Activated T-helper 2 cell treated with anti-CD3 and anti-CD28 coated beads, Interferon-gamma antibody, Interleukin-2, Interleukin-4, amounts not matched to agents 10 μg/mL and 5 μg/mL and 100 μg/mL, durations not matched to agents 14 hours and 24 hours and 36 hours (primary cell): Measurements from ENCODE around the gene LAMB4. TPM values are rescaled to one million over a fixed set of nuclear protein-coding genes. Genes with fewer than 3 reads are reported as not detected.

Experiments
- DNase-seq: peaks from one replicate; pipeline ENCODE4 v3.0.0; 2021; ENCODE audit warnings: low spot score
- H3K27ac Mint-ChIP-seq: one replicate; pipeline ENCODE4 v1.8.0; 2021; ENCODE audit warnings: mixed read lengths
- H3K27me3 Mint-ChIP-seq: one replicate; pipeline ENCODE4 v1.8.0; 2021; ENCODE audit warnings: low read depth, mixed read lengths
- H3K36me3 Mint-ChIP-seq: one replicate; pipeline ENCODE4 v1.8.0; 2021; ENCODE audit warnings: low read depth, mixed read lengths
- H3K4me1 Mint-ChIP-seq: one replicate; pipeline ENCODE4 v1.8.0; 2021; ENCODE audit warnings: low read depth, mixed read lengths
- H3K4me3 Mint-ChIP-seq: one replicate; pipeline ENCODE4 v1.8.0; 2021; ENCODE audit warnings: low read depth, mild to moderate bottlenecking, moderate library complexity, mixed read lengths
- H3K9me3 Mint-ChIP-seq: one replicate; pipeline ENCODE4 v1.8.0; 2021; ENCODE audit warnings: mixed read lengths
- intact Hi-C: fragments of 100-400 bp; cut with micrococcal nuclease; formaldehyde crosslinking; loops from one replicate; pipeline ENCODE4 v1.15.1; 2023
- total RNA-seq: library from RNA; stranded (reverse); gene quantifications from 2 replicates; pipeline ENCODE4 v1.2.3, GENCODE V29; 2022

Gene LAMB4
- total RNA-seq, 1 donor from 2014 or later, result not detected

DNA sequence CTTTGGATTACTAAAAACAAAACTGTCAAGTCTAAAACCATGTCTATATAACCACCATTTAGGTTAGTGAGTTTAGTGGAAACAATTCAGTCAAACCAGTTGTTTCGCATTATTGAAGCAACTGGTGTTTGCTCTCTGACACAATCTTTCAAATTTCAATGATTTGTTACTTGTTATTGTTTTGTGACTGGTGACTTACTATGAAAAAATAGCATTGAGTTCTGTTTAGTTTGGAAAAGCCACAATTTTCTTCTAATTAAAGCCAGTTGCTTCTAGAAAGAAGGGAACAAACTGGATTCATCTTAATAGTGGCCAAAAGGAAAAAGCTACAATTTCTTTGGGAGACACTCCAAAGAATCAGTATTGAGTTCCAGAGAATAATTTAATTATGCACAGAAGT, 30.4 kb downstream of the LAMB4 start:
- peaks cover 21% of the 10 kb centered on the region for H3K27me3 Mint-ChIP-seq
- intact Hi-C loops, result no loop called here
- H3K36me3 Mint-ChIP-seq, result no peaks in the 10 kb centered on the region
- DNase-seq, result no peak
- H3K9me3 Mint-ChIP-seq, result no peaks in the 10 kb centered on the region
- H3K4me1 Mint-ChIP-seq, result peaks cover 3% of the 10 kb centered on the region
- H3K27ac Mint-ChIP-seq, result no peak overlapping the region
- no peak overlapping the region for H3K4me3 Mint-ChIP-seq

DNA sequence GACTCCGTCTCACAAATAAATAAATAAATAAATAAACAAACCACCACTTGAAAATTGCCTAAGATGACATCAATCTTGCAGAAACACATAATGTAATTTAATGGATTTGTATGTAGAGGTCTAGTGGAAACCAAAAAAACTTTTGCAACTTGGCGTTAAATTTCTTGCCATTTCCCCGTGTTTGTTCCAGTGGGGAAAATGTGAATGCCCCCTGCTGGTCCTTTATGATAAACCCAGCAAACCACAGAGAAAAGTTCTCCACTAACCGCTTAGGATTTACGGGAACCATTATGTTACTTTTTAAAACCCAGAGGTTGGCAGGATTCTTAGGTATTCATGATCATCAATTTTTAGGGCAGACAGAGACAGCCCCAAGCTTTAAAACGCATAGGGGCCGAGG, 32.5 kb downstream of the LAMB4 start:
- H3K9me3 Mint-ChIP-seq, result no peaks in the 10 kb centered on the region
- no peak overlapping the region for H3K4me3 Mint-ChIP-seq
- peaks cover 3% of the 10 kb centered on the region for H3K4me1 Mint-ChIP-seq
- no peak overlapping the region for H3K27ac Mint-ChIP-seq
- H3K36me3 Mint-ChIP-seq, result no peaks in the 10 kb centered on the region
- peaks cover 21% of the 10 kb centered on the region for H3K27me3 Mint-ChIP-seq
- intact Hi-C loops, result no loop called here
- DNase-seq, result no peak

DNA sequence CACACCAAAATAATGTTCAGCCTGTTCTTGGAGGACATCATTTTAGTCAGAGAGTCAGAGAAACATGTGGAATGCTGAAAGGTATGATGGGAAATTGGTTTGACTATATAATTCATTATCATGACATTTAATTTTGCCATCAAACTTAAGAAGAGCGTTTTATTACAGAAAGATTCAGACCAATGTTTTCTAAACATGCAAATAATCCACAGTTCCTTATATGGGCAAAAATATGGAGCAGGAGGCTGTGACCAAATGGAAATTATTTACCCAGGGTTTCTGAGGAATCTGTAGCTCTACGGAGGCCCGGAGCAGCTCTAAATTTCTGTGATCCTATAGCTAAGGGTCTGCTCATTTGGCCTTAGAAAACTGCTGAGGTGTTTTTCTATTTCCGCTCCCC, 33.2 kb downstream of the LAMB4 start:
- intact Hi-C loops, result no loop called here
- Mint-ChIP-seq H3K4me1 (peaks cover 3% of the 10 kb centered on the region), H3K36me3 (no peaks in the 10 kb centered on the region), H3K27ac (no peak overlapping the region), H3K9me3 (no peaks in the 10 kb centered on the region), H3K4me3 (no peak overlapping the region), H3K27me3 (peaks cover 21% of the 10 kb centered on the region)
- no peak for DNase-seq

DNA sequence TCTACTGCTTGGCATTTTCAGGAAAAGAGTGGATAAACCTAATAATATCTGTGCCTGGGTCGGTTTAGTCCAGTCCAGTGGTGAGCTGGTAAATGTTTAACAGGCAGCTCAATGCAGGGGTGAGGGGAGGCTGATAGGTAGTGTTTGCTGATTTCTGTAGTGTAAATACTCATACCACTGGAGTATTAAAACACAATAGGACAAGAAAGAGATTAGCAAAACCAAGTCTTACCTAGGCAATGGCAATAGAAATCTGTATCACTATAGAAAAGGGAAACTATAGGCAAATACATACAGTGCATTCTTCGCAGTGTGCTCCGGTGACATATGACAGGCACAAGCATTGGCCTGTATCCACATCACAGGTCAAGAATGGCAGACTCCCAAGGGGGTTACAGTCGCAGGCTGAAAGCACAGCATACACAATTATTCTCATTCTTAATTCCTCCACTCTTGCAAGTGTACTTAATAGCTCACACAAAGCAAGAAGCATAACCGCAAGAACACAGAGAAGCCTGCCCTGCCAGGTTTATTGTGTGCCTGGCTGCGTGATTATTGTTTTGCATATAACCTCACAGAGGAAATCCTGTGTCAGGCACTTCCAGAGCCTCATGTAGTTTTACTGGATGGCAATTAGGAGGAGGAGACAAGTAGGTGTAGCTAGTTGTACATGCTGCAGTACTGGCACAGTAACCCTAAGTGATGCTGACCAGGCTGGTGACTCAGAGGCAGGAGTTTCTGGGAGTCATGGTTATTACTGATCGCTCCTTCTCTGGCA, 35.0 kb downstream of the LAMB4 start:
- H3K27me3 Mint-ChIP-seq, result peaks cover 21% of the 10 kb centered on the region
- intact Hi-C loops, result no loop called here
- H3K27ac Mint-ChIP-seq, result no peak overlapping the region
- no peak for DNase-seq
- no peaks in the 10 kb centered on the region for H3K36me3 Mint-ChIP-seq
- peaks cover 3% of the 10 kb centered on the region for H3K4me1 Mint-ChIP-seq
- no peaks in the 10 kb centered on the region for H3K9me3 Mint-ChIP-seq
- no peak overlapping the region for H3K4me3 Mint-ChIP-seq

DNA sequence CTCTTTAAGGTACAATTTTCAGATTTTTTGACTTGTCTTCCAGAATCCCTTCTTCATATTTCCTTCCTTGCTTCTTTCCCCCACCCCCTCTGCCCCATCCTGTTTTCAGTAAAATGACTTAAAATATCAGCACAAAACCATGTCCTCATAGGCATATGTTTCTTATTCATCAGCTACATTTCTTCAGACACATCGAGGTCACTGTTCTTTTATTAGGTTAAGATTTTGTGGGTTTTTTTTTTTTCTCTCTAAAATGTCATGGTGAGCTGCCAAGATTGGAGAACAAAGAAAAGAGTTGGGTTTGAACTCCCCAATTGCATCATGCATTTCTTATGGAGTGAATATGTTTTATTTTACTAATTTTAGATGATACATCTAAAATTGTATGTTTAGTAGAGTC, 35.8 kb downstream of the LAMB4 start:
- Mint-ChIP-seq H3K4me3 (no peak overlapping the region), H3K27me3 (peaks cover 16% of the 10 kb centered on the region), H3K27ac (no peak overlapping the region), H3K4me1 (no peaks in the 10 kb centered on the region), H3K36me3 (no peaks in the 10 kb centered on the region), H3K9me3 (no peaks in the 10 kb centered on the region)
- intact Hi-C loops, result no loop called here
- no peak for DNase-seq

DNA sequence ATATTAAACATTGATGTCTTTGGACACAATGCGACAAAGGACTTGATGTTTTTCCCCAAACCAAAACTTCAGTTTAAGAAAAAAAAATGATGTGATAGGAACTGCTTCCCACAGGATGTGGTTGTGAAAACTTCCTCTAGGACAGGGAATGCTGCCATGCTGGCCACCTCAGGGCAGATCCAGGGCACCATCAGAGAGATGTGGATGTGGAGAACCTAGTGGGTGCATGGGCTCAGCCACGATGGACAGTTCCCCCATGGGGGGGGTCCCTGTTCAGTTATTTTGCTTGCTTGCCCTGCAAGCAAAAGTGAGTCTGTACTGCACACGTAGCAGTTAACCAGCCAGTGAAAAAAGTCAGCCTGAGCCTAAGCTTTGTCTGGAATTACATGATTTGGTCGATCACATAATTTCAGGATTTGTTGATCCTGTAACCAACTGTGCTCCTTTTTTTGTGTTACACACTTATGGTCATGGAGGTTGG, 36.3 kb downstream of the LAMB4 start:
- intact Hi-C loops, result no loop called here
- no peak overlapping the region for H3K4me3 Mint-ChIP-seq
- DNase-seq, result no peak
- no peaks in the 10 kb centered on the region for H3K9me3 Mint-ChIP-seq
- peaks cover 12% of the 10 kb centered on the region for H3K27me3 Mint-ChIP-seq
- no peaks in the 10 kb centered on the region for H3K4me1 Mint-ChIP-seq
- H3K27ac Mint-ChIP-seq, result no peak overlapping the region
- no peaks in the 10 kb centered on the region for H3K36me3 Mint-ChIP-seq

DNA sequence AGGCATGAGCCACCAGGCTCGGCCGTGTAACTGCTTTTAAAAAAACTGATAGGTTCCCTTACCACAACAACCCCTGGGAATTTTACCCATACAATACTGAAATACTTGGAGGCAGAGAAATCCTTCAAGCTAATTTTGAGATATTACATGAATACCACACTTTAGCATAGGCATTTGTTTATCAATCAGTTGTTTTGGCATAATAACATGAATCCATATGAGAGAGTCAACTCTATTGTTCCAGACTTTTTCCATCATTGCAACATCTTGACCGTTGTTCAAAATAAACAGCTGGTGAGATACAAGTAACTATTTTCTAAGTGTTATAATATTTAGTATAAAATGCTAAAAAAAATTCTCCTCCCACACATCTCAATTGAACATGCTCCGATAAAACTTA, 36.8 kb downstream of the LAMB4 start:
- no peaks in the 10 kb centered on the region for H3K9me3 Mint-ChIP-seq
- DNase-seq, result no peak
- no peak overlapping the region for H3K4me3 Mint-ChIP-seq
- intact Hi-C loops, result no loop called here
- H3K4me1 Mint-ChIP-seq, result no peaks in the 10 kb centered on the region
- no peaks in the 10 kb centered on the region for H3K36me3 Mint-ChIP-seq
- peaks cover 12% of the 10 kb centered on the region for H3K27me3 Mint-ChIP-seq
- no peak overlapping the region for H3K27ac Mint-ChIP-seq

DNA sequence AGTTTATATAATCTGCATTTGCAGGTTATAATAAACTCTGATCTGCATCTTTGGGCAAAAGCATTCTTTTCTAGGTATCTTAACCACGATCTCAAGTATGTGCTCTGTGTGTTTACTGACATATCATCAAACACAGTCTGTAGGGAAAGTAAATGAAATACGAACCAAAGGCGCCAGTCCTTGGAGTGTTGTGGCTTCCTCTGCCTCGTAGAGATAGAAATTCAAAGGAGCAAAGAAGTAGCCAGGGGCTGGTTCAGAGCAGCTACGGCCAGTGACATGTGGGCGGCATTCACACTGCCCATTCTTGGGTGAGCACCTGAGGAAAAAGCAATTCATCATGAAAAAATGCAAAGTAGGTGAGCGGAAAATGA, 38.7 kb downstream of the LAMB4 start:
- Mint-ChIP-seq H3K36me3 (no peaks in the 10 kb centered on the region), H3K4me3 (no peak overlapping the region), H3K27ac (no peak overlapping the region), H3K9me3 (no peaks in the 10 kb centered on the region), H3K27me3 (peaks cover 12% of the 10 kb centered on the region), H3K4me1 (no peaks in the 10 kb centered on the region)
- intact Hi-C loops, result no loop called here
- DNase-seq, result no peak

DNA sequence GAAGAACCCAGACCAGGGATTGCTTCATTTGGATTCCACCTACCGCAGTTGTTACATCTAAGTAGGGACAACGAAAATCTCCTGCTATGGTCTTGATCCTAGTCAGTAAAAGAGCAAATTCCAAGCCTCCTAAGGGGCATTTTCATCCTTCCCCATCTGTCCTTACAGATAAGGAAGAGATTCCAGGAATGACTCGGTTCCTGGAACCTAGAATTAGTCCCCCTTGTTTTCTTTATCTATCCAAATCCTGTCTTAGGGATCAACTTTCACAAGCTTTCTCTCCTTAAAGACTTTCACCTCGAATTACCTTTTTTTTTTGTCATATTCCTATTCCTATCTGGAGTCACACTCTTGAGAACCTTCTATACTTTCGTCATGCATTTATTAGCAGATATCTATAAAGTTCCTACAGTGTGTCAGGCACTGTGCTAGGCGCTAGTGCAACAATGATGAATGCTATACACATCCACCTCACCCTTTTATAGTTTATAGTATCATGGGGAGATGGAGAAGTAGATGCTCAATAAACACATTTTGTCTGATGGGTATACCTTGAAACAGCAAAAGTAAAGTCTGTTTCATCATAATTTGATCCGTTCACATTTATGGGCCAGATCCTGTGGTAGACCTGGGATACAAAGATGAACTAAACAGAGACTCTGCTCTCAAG, 39.2 kb downstream of the LAMB4 start:
- intact Hi-C loops, result no loop called here
- Mint-ChIP-seq H3K4me3 (no peak overlapping the region), H3K36me3 (no peaks in the 10 kb centered on the region), H3K4me1 (no peaks in the 10 kb centered on the region), H3K27me3 (peaks cover 9% of the 10 kb centered on the region), H3K9me3 (no peaks in the 10 kb centered on the region), H3K27ac (no peak overlapping the region)
- no peak for DNase-seq

DNA sequence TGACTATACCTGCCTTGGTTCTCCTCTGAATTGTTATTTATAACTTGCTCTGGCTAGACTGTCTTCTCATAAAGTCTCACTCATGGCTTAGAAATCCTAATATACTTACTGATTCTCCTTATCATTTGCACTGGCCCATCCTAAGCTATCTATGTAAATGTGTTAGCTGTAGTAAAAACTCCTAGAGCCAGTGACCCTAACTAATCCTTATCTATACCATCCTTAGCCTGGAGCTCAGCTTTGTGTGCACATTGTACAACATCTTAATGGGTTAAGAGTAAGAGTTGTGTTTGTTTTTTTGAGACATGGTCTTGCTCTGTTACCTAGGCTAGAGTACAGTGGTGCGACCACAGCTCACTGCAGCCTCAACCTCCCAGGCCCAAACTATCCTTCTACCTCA, 40.8 kb downstream of the LAMB4 start:
- H3K27me3 Mint-ChIP-seq, result peaks cover 3% of the 10 kb centered on the region
- H3K4me1 Mint-ChIP-seq, result no peaks in the 10 kb centered on the region
- H3K4me3 Mint-ChIP-seq, result no peak overlapping the region
- intact Hi-C loops, result no loop called here
- H3K9me3 Mint-ChIP-seq, result no peaks in the 10 kb centered on the region
- no peaks in the 10 kb centered on the region for H3K36me3 Mint-ChIP-seq
- H3K27ac Mint-ChIP-seq, result no peak overlapping the region
- DNase-seq, result no peak

DNA sequence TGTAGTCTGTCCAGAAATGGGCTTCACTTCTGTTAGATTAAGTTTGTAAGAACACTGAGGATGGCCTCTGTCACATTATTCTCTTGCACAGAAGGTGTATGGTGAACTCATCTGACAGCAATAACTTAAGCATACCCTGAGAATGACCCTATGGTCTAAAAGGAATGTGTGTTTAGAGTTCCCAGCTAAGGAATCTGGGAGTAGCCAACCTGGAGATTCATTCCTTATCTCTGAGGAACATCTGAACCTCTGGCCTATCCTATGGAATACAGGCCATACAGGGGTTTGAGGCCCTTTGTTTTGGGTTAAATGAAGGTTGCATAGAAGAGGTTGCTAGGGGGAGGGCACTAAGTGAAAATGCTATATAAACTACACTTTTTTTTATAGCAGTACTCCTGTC, 41.4 kb downstream of the LAMB4 start:
- Mint-ChIP-seq H3K36me3 (no peaks in the 10 kb centered on the region), H3K9me3 (no peaks in the 10 kb centered on the region)

DNA sequence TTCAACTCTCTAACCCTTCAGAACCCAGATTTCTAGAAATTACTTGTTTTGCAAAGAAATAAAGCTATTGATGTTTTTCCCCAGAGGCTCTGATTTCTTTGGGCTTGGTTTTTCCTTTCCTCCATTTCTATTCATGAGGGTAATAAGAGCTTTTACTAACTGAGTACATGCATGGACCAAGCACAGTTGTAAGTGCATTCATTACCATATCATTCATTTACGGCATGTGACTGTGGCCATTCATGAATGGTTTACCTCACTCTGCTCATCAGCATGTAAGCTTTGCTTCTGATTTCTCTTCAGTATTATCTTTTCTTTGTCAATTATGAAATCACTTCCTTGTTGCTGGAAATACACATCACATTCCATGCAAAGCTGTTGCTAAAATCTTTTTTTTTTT, 42.4 kb downstream of the LAMB4 start:
- no peaks in the 10 kb centered on the region for H3K4me1 Mint-ChIP-seq
- H3K9me3 Mint-ChIP-seq, result no peaks in the 10 kb centered on the region
- no peak for DNase-seq
- H3K27ac Mint-ChIP-seq, result no peak overlapping the region
- no peaks in the 10 kb centered on the region for H3K36me3 Mint-ChIP-seq
- intact Hi-C loops, result no loop called here
- H3K4me3 Mint-ChIP-seq, result no peak overlapping the region
- H3K27me3 Mint-ChIP-seq, result peaks cover 3% of the 10 kb centered on the region

More for the DNA sequence above, 41.4 kb downstream of the LAMB4 start:
- H3K27ac Mint-ChIP-seq, result no peak overlapping the region
- H3K27me3 Mint-ChIP-seq, result peaks cover 3% of the 10 kb centered on the region
- no peak overlapping the region for H3K4me3 Mint-ChIP-seq
- intact Hi-C loops, result no loop called here
- no peak for DNase-seq
- no peaks in the 10 kb centered on the region for H3K4me1 Mint-ChIP-seq

DNA sequence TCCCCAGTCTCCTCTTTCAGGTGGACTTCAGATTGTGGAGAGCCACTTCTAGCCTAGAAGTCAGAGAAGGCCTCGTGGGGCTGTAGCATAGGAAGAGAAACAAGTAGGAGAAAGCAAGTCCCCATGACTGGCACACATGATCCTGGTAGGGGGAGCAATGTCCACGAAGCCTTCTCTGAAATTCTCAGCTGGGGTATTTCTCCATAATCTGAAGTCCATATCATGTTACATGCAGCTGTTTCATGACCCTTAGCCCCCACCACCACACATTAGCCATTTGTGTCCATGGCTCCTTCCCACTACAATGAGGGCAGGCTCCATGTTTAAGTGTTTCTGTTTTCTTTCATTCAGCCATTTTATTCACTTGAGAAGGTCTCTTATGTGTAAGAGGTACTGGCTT, 43.2 kb downstream of the LAMB4 start:
- no peak overlapping the region for H3K27ac Mint-ChIP-seq
- intact Hi-C loops, result no loop called here
- H3K9me3 Mint-ChIP-seq, result no peaks in the 10 kb centered on the region
- no peaks in the 10 kb centered on the region for H3K4me1 Mint-ChIP-seq
- DNase-seq, result no peak
- peaks cover 3% of the 10 kb centered on the region for H3K27me3 Mint-ChIP-seq
- no peak overlapping the region for H3K4me3 Mint-ChIP-seq
- no peaks in the 10 kb centered on the region for H3K36me3 Mint-ChIP-seq
